B cell (primary cell): ENCODE results near the gene SLC38A5. TPM values are rescaled to one million over a fixed set of nuclear protein-coding genes. Genes with fewer than 3 reads are reported as not detected.

Source experiments
- ATAC-seq: fragments of 200-7000 bp; cut with Tn5 transposase; one replicate; pipeline ENCODE4 v1.10.0; 2021; ENCODE audit warnings: low read depth, mild to moderate bottlenecking, moderate number of reproducible peaks, moderate library complexity
- CTCF ChIA-PET: fragments of 350-600 bp; sonication (Branson Sonifier 250); formaldehyde crosslinking; loops from one replicate; lab custom pipeline; 2021; ENCODE audit warnings: antibody characterized with exemption, inconsistent platforms; lab: Charles Lee
- POLR2A ChIA-PET: fragments of 350-600 bp; sonication (Branson Sonifier 250); formaldehyde crosslinking; loops from one replicate; lab custom pipeline; 2021; ENCODE audit warnings: antibody characterized with exemption; lab: Charles Lee
- DNase-seq: peaks from one replicate; pipeline ENCODE4 v3.0.0; 2013
- H2AFZ ChIP-seq: 2 replicates; pipeline ENCODE4 v1.6.1; 2012; ENCODE audit warnings: mild to moderate bottlenecking, low read depth, low read length; ENCODE audit not compliant: insufficient read depth, poor library complexity, severe bottlenecking
- H3K27ac ChIP-seq, 2 donors: 1 replicate in 1 of 2; 2 replicates in 1 of 2; pipeline ENCODE4 v1.5.1; 2012 to 2013; ENCODE audit warnings: low read length in 2 of 2, mild to moderate bottlenecking in 2 of 2, moderate library complexity in 1 of 2
- H3K27me3 ChIP-seq, 4 experiments: fragments of 200-600 bp in 1 of 4; sonication (generic) in 1 of 4; replicated peaks in 1 of 4; 1 replicate in 2 of 4; 2 replicates in 2 of 4; pipeline versions ENCODE4 v1.6.1 to v1.7.0; 2013 to 2016; ENCODE audit warnings: low read length in 3 of 4, mild to moderate bottlenecking in 2 of 4, mixed read lengths in 1 of 4, moderate library complexity in 1 of 4; ENCODE audit not compliant: insufficient read depth in 4 of 4, control insufficient read depth in 3 of 4; ENCODE audit errors: control extremely low read depth in 1 of 4
- H3K36me3 ChIP-seq, 2 experiments: replicated peaks in 1 of 2; 1 replicate in 1 of 2; 2 replicates in 1 of 2; pipeline versions ENCODE4 v1.6.1 to v1.7.1; 2013; ENCODE audit warnings: low read length in 1 of 2; ENCODE audit not compliant: insufficient read depth in 2 of 2, control insufficient read depth in 1 of 2; ENCODE audit errors: control extremely low read depth in 1 of 2, extremely low read depth in 1 of 2
- H3K4me1 ChIP-seq, 2 donors: fragments of 200-600 bp in 1 of 2; sonication (generic) in 1 of 2; 1 replicate in 1 of 2; 2 replicates in 1 of 2; pipeline versions ENCODE4 v1.5.1 to v1.6.1; 2013 to 2017; ENCODE audit warnings: low read length in 2 of 2; ENCODE audit not compliant: control insufficient read depth in 2 of 2, insufficient read depth in 2 of 2
- H3K4me2 ChIP-seq: replicated peaks from 2 replicates; pipeline ENCODE3; 2012; ENCODE audit warnings: mild to moderate bottlenecking, low read depth, low read length; ENCODE audit not compliant: poor library complexity, severe bottlenecking
- H3K4me3 ChIP-seq, 5 experiments: fragments of 200-600 bp in 1 of 5; sonication (generic) in 1 of 5; 1 replicate in 3 of 5; 2 replicates in 2 of 5; pipeline versions ENCODE4 v1.5.1 to v1.7.0; 2011 to 2016; ENCODE audit warnings: low read length in 4 of 5, mild to moderate bottlenecking in 4 of 5, low read depth in 2 of 5, control low read depth in 1 of 5, moderate library complexity in 1 of 5; ENCODE audit not compliant: insufficient read depth in 1 of 5; ENCODE audit errors: control extremely low read depth in 1 of 5, extremely low read depth in 1 of 5
- H3K79me2 ChIP-seq: fragments of 200-600 bp; sonication (generic); one replicate; pipeline ENCODE4 v1.6.0; 2016; ENCODE audit warnings: low read length; ENCODE audit not compliant: control insufficient read depth, insufficient read depth
- H3K9ac ChIP-seq: fragments of 200-600 bp; sonication (generic); 2 replicates; pipeline ENCODE4 v1.6.1; 2017; ENCODE audit warnings: mild to moderate bottlenecking, low read length, moderate library complexity
- H3K9me3 ChIP-seq, 3 donors: one replicate each; pipeline versions ENCODE4 v1.6.1 to v1.7.1; 2013; ENCODE audit warnings: low read length in 2 of 3; ENCODE audit not compliant: control insufficient read depth in 2 of 3, insufficient read depth in 1 of 3; ENCODE audit errors: control extremely low read depth in 1 of 3
- H4K20me1 ChIP-seq: 2 replicates; pipeline ENCODE4 v1.6.0; 2012; ENCODE audit warnings: mild to moderate bottlenecking, low read length; ENCODE audit not compliant: insufficient read depth, control insufficient read depth, poor library complexity, severe bottlenecking
- H3K27ac Mint-ChIP-seq: one replicate; pipeline ENCODE4 v1.8.0; 2021; ENCODE audit warnings: mixed read lengths
- H3K27me3 Mint-ChIP-seq: one replicate; pipeline ENCODE4 v1.8.0; 2021; ENCODE audit warnings: mixed read lengths
- H3K4me1 Mint-ChIP-seq: one replicate; pipeline ENCODE4 v1.8.0; 2021; ENCODE audit warnings: mixed read lengths
- H3K4me3 Mint-ChIP-seq: one replicate; pipeline ENCODE4 v1.8.0; 2021; ENCODE audit warnings: mixed read lengths
- H3K9me3 Mint-ChIP-seq: one replicate; pipeline ENCODE4 v1.8.0; 2022; ENCODE audit warnings: mixed read lengths; ENCODE audit not compliant: insufficient read depth
- EZH2 ChIP-seq: IDR thresholded peaks from 2 replicates; pipeline ENCODE4 v1.6.1; 2012; ENCODE audit warnings: borderline replicate concordance, low read depth, mild to moderate bottlenecking, moderate library complexity, low read length; ENCODE audit not compliant: insufficient read depth, poor library complexity, severe bottlenecking
- WGBS: methylation state at CpG from one replicate; pipeline ENCODE4 v1.1.5; 2013; ENCODE audit warnings: missing lambda C conversion rate; ENCODE audit not compliant: insufficient coverage; 5-methylcytosine and 5-hydroxymethylcytosine counted together
- intact Hi-C: fragments of 100-400 bp; cut with micrococcal nuclease; formaldehyde crosslinking; loops from one replicate; pipeline ENCODE4 v1.10.0; 2022
- polyA plus RNA-seq: library from polyadenylated mRNA; depleted of rRNA; stranded (reverse); fragments of >200 nt; gene quantifications from 2 replicates; pipeline ENCODE4 v1.2.3, GENCODE V29; 2012
- total RNA-seq, 2 donors: library from RNA; stranded (reverse); fragments of 120-200 nt in 1 of 2; gene quantifications; 1 replicate in 1 of 2; 2 replicates in 1 of 2; pipeline versions ENCODE4 v1.2.3 to v1.2.4, GENCODE V29; 2013 to 2022
- TF ChIP-seq, protein P1 (sequence below): fragments of 200-600 bp; IDR thresholded peaks from one replicate; pipeline ENCODE4 v1.8.0; 2022; ENCODE audit warnings: antibody characterized with exemption, mild to moderate bottlenecking

The SLC38A5 gene
- total and polyA plus RNA-seq, 2 donors (not counting 1 experiment from before 2014, with no cell fraction given), result 14.8 to 21.6 TPM

DNA sequence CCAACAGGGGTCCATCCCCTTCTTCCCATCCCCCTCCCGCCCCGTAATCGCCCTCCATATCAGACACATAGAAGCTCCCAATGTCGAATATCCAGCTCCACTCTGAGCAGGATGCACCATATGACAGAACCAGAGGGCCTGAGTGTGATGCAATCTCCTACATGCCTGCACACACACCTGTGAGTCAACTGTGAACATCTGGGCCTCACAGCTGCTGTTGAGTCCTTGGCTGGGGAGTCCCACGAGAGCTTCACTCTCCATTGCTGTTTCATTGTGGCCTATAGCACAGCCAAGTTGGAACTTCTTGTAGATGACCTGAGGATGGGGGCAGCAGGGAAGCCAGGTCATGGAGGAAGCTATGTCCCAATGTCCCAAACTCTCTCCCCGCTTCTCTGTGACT lies 8.2 kb downstream of the SLC38A5 start:
- WGBS, result 100% methylated on average over 1 of the region's 6 CpGs
- ChIA-PET POLR2A (no interaction called here), CTCF (no interaction called here)
- no peak overlapping the region for H3K27ac Mint-ChIP-seq
- H3K4me1 Mint-ChIP-seq, result peaks cover 2% of the 10 kb centered on the region
- no peak for ATAC-seq
- intact Hi-C loops, result no loop called here
- H3K27ac ChIP-seq, result no peak overlapping the region
- TF ChIP-seq, protein P1, sequence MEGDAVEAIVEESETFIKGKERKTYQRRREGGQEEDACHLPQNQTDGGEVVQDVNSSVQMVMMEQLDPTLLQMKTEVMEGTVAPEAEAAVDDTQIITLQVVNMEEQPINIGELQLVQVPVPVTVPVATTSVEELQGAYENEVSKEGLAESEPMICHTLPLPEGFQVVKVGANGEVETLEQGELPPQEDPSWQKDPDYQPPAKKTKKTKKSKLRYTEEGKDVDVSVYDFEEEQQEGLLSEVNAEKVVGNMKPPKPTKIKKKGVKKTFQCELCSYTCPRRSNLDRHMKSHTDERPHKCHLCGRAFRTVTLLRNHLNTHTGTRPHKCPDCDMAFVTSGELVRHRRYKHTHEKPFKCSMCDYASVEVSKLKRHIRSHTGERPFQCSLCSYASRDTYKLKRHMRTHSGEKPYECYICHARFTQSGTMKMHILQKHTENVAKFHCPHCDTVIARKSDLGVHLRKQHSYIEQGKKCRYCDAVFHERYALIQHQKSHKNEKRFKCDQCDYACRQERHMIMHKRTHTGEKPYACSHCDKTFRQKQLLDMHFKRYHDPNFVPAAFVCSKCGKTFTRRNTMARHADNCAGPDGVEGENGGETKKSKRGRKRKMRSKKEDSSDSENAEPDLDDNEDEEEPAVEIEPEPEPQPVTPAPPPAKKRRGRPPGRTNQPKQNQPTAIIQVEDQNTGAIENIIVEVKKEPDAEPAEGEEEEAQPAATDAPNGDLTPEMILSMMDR, result no peak
- no peak for TF ChIP-seq EZH2
- H3K4me1 ChIP-seq, result no peaks in the 10 kb centered on the region
- H3K9ac ChIP-seq, result no peak overlapping the region
- no peak overlapping the region for H3K4me3 Mint-ChIP-seq
- no peaks in the 10 kb centered on the region for H4K20me1 ChIP-seq
- no peaks in the 10 kb centered on the region for H3K9me3 Mint-ChIP-seq
- DNase-seq, result no peak
- H3K4me2 ChIP-seq, result no peak overlapping the region
- no peaks in the 10 kb centered on the region for H3K27me3 ChIP-seq
- H2AFZ ChIP-seq, result no peak overlapping the region
- no peaks in the 10 kb centered on the region for H3K27me3 Mint-ChIP-seq
- H3K4me3 ChIP-seq, result no peak overlapping the region
- no peaks in the 10 kb centered on the region for H3K9me3 ChIP-seq
- no peaks in the 10 kb centered on the region for H3K79me2 ChIP-seq
- no peaks in the 10 kb centered on the region for H3K36me3 ChIP-seq

DNA sequence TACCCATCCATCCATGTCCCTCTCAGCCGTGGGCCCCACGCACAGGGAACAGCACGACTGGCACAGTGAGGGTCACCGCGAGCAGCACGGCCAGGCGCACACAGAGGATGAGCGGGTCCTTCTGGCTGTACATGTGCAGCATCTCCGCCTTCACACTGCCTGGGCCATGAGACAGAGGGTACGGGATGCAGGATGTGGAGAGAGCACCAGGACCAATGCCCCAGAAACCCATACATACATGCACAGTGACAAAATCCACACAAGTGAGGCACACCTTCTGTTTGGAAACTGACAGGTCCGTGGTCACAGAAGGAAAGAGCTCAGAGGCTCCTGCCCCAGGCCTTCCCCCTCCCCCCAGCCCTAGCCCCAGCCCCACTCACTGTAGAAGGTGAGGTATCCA lies 9.5 kb downstream of the SLC38A5 start:
- H3K27ac Mint-ChIP-seq, result no peak overlapping the region
- Histone ChIP-seq H3K36me3 (no peaks in the 10 kb centered on the region), H3K27me3 (no peaks in the 10 kb centered on the region), H3K4me1 (no peaks in the 10 kb centered on the region), H3K4me3 (no peak overlapping the region), H3K4me2 (no peak overlapping the region), H3K79me2 (no peaks in the 10 kb centered on the region), H3K9ac (no peak overlapping the region), H4K20me1 (no peaks in the 10 kb centered on the region), H3K27ac (no peak overlapping the region), H2AFZ (no peak overlapping the region), H3K9me3 (no peaks in the 10 kb centered on the region)
- H3K9me3 Mint-ChIP-seq, result no peaks in the 10 kb centered on the region
- no peaks in the 10 kb centered on the region for H3K27me3 Mint-ChIP-seq
- 95% methylated on average over 9 of the region's 11 CpGs for WGBS
- DNase-seq (no peak), ATAC-seq (no peak)
- H3K4me1 Mint-ChIP-seq, result peaks cover 1% of the 10 kb centered on the region
- H3K4me3 Mint-ChIP-seq, result no peak overlapping the region
- ChIA-PET CTCF (interaction anchor here (0.6 kb wide), 1 partner anchor 990 kb away, joined by 3 read pairs; no protein-coding TSS in a partner anchor), POLR2A (no interaction called here)
- intact Hi-C loops, result no loop called here
- TF ChIP-seq, protein P1, result no peak
- TF ChIP-seq EZH2, result no peak
